ENCODE measurements around the gene CST9. TPM values are rescaled to one million over a fixed set of nuclear protein-coding genes. Genes with fewer than 3 reads are reported as not detected.

CST9 gene
- total RNA-seq, 1 donor from 2014 or later: not detected

DNA sequence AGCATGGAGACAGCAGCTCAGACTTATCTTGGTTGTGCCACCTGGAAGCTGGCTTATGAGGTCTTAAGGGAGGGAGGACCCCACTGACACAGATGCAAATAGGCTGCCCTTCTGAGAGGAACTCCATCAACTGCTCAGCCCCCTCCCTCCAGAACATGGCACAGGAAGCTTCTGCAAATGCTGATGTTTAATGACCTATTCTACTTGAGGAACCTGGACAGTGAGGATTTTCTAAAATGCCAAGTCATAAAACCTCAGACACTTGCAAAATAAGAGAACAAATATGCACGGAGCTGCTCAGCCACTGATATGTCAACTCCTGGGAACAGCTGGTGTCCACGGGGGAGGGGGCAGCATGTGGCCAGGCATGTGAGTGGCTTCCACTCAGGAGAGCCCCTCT, 3.5 kb downstream of the CST9 start:
- H3K4me1 ChIP-seq: no peaks in the 10 kb centered on the region
- H3K27me3 ChIP-seq (ENCODE audit: low read depth): no peaks in the 10 kb centered on the region
- TF ChIP-seq, protein P1, sequence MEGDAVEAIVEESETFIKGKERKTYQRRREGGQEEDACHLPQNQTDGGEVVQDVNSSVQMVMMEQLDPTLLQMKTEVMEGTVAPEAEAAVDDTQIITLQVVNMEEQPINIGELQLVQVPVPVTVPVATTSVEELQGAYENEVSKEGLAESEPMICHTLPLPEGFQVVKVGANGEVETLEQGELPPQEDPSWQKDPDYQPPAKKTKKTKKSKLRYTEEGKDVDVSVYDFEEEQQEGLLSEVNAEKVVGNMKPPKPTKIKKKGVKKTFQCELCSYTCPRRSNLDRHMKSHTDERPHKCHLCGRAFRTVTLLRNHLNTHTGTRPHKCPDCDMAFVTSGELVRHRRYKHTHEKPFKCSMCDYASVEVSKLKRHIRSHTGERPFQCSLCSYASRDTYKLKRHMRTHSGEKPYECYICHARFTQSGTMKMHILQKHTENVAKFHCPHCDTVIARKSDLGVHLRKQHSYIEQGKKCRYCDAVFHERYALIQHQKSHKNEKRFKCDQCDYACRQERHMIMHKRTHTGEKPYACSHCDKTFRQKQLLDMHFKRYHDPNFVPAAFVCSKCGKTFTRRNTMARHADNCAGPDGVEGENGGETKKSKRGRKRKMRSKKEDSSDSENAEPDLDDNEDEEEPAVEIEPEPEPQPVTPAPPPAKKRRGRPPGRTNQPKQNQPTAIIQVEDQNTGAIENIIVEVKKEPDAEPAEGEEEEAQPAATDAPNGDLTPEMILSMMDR (IDR thresholded peaks at IDR 0.05): no peak
- intact Hi-C loops (cut with DNase I): no loop called here
- no peak overlapping the region for H3K27ac ChIP-seq
- no peaks in the 10 kb centered on the region for H3K9me3 ChIP-seq
- DNase-seq (no peak), ATAC-seq (no peak)
- no peak overlapping the region for H3K4me3 ChIP-seq
- no peaks in the 10 kb centered on the region for H3K36me3 ChIP-seq

DNA sequence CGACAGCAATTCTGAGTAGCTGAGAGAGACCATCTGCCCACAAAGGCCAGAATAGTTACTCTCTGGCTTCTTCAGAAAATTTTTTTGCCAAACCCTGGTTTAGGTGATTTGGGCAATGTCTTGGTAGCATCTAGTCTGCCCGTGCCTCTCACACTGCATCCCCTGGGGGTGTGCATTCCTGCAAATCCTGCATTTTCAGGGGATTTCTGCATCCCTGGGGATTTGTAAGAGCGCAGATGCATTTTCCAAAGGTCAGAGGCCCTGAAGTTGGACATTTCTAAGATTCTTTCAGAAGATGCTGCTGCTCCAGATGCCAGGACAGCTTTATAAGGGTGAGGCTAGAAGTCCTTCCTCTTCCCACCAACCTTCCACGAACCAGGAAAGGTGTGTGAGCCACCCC, 4.0 kb downstream of the CST9 start:
- H3K27me3 ChIP-seq (ENCODE audit: low read depth): no peaks in the 10 kb centered on the region
- H3K4me3 ChIP-seq: no peak overlapping the region
- intact Hi-C loops (cut with DNase I): no loop called here
- TF ChIP-seq, protein P1 (IDR thresholded peaks at IDR 0.05): no peak
- H3K36me3 ChIP-seq: no peaks in the 10 kb centered on the region
- no peak overlapping the region for H3K27ac ChIP-seq
- H3K4me1 ChIP-seq: no peaks in the 10 kb centered on the region
- no peak for DNase-seq
- ATAC-seq: no peak
- no peaks in the 10 kb centered on the region for H3K9me3 ChIP-seq

DNA sequence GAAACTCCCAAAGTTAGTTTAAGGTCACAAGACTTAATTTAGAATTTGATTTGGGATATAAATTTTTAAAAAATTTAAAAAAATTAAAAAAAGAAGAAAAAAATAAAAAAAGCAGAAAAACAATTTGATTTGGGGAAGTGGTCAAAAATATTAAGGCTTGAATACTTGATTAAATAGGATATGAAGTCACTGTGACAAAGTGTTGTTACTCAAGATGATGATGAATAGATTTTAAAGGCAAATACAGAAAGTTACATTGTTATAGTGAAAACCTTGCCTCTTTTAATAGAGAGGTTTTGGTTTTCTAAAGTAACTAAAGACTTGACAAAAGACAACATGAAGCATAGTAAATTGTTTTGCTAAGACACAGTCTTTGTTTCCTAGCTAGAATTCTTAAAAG, 7.2 kb downstream of the CST9 start:
- H3K36me3 ChIP-seq: no peaks in the 10 kb centered on the region
- no peak overlapping the region for H3K4me3 ChIP-seq
- H3K9me3 ChIP-seq: no peaks in the 10 kb centered on the region
- TF ChIP-seq, protein P1 (IDR thresholded peaks at IDR 0.05): no peak
- ATAC-seq (no peak), DNase-seq (no peak)
- no peak overlapping the region for H3K27ac ChIP-seq
- intact Hi-C loops (cut with DNase I): no loop called here
- no peaks in the 10 kb centered on the region for H3K4me1 ChIP-seq
- H3K27me3 ChIP-seq (ENCODE audit: low read depth): no peaks in the 10 kb centered on the region

DNA sequence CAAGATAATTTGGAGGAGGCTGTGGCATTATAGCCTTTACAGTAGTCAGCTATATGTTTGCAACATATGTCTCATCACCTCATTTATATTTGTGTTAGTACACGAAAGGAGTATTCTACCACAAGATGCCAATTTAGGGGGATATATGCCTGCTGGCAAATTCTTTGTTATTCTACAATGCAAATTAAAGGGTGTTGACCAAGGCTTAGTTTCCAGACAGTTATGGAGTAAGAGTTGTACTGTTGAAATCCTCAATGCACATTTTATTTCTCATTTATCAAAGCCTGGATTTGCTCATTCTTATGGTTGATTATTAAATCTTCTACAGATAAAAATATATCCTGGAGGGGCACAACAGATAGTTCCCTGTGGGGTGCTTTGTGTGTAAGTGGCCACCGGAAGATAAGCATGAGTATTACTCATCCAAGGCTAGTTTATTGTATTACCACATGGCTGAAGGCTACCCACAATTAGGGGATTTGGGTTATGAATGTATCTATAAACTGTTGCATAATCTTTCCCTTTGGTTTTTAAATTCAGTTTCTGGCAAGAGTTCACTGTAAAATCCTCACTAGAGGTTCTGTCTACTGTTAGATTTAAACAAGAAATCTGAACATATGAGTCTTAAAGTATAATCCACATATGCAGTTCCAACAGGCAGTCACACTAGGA, 9.0 kb downstream of the CST9 start:
- Histone ChIP-seq H3K9me3 (no peaks in the 10 kb centered on the region), H3K36me3 (no peaks in the 10 kb centered on the region), H3K27ac (no peak overlapping the region), H3K4me1 (no peaks in the 10 kb centered on the region), H3K27me3 (ENCODE audit: low read depth) (no peaks in the 10 kb centered on the region), H3K4me3 (no peak overlapping the region)
- DNase-seq: no peak
- intact Hi-C loops (cut with DNase I): no loop called here
- TF ChIP-seq, protein P1 (IDR thresholded peaks at IDR 0.05): no peak
- ATAC-seq: no peak

DNA sequence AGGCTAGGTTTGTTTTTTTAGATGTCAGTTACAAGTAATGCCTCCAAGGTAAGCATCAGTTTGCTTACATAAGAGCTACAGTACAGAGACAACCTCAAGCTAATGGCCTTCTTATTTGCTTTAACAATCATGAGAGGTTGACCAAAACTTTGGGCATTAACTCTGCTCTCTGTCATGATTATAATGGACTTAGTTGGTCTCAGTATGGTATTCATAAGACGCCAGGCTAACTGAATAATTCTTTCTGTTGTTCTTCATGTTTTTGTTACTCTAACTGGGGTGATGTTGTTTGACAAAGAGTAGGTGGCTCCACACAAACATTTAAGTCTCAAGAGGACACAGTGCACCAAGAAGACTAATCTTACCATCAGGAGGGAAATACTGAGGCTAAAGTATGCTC, 9.8 kb downstream of the CST9 start:
- no peaks in the 10 kb centered on the region for H3K27me3 ChIP-seq (ENCODE audit: low read depth)
- no peaks in the 10 kb centered on the region for H3K9me3 ChIP-seq
- H3K36me3 ChIP-seq: no peaks in the 10 kb centered on the region
- DNase-seq: no peak
- intact Hi-C loops (cut with DNase I): no loop called here
- H3K4me3 ChIP-seq: no peak overlapping the region
- TF ChIP-seq, protein P1 (IDR thresholded peaks at IDR 0.05): no peak
- H3K27ac ChIP-seq: no peak overlapping the region
- no peak for ATAC-seq
- H3K4me1 ChIP-seq: no peaks in the 10 kb centered on the region

Data from lower lobe of right lung (tissue), 2 donors.